HepG2 (cell line): ENCODE results near the gene TMEM107. TPM values are rescaled to one million over a fixed set of nuclear protein-coding genes. Genes with fewer than 3 reads are reported as not detected.

Experiments
- DBP ChIP-seq: sonication (generic); formaldehyde crosslinking; IDR thresholded peaks from 2 replicates; pipeline ENCODE4 v1.4.0; 2020; ENCODE audit warnings: missing genetic modification reagents; ENCODE audit errors: not compliant biosample characterization
- EEA1 ChIP-seq: sonication (generic); formaldehyde crosslinking; IDR thresholded peaks from 2 replicates; pipeline ENCODE4 v1.5.1; 2020; ENCODE audit warnings: mild to moderate bottlenecking, missing genetic modification reagents, borderline replicate concordance
- IRF2 ChIP-seq: IDR thresholded peaks from 2 replicates; pipeline ENCODE4 v1.6.1; 2018; ENCODE audit warnings: missing genetic modification reagents, missing compliant biosample characterization
- KLF6 ChIP-seq: IDR thresholded peaks from 2 replicates; pipeline ENCODE4 v1.8.0; 2016; ENCODE audit warnings: missing biosample characterization, missing genetic modification reagents
- U2AF1 ChIP-seq: fragments of 200-400 bp; formaldehyde crosslinking; optimal IDR thresholded peaks from 2 replicates; pipeline ENCODE3; 2017; ENCODE audit warnings: mild to moderate bottlenecking, low read depth, low read length
- ZNF318 ChIP-seq: sonication (generic); formaldehyde crosslinking; IDR thresholded peaks from 2 replicates; pipeline ENCODE4 v1.4.0; 2020; ENCODE audit warnings: mild to moderate bottlenecking, missing genetic modification reagents
- ZNF878 ChIP-seq: sonication (generic); formaldehyde crosslinking; IDR thresholded peaks from 2 replicates; pipeline ENCODE4 v1.8.1; 2023; ENCODE audit warnings: mild to moderate bottlenecking, missing genetic modification reagents, moderate library complexity
- polyA plus RNA-seq, 8 experiments: library from polyadenylated mRNA; depleted of rRNA in 3 of 8; stranded (reverse) in 7 of 8; unstranded in 1 of 8; fragments of >200 nt; fragmentation: Illumina TruSeq in 4 of 8; extraction: Trizol in 4 of 8; gene quantifications; 2 replicates each; pipeline versions ENCODE4 v1.2.1 to v1.2.3, GENCODE V29; 2011 to 2016; ENCODE audit warnings: low read depth in 4 of 8, missing spikeins in 1 of 8, mixed read lengths in 1 of 8; ENCODE audit not compliant: insufficient read depth in 1 of 8
- total RNA-seq, 5 experiments: library from RNA; depleted of rRNA; stranded (reverse); fragments of >200 nt; fragmentation: Illumina TruSeq; extraction: Trizol; gene quantifications; 2 replicates each; pipeline ENCODE4 v1.2.3, GENCODE V29; 2016; ENCODE audit warnings: low read depth in 1 of 5
- TF ChIP-seq, protein P1 (sequence below): IDR thresholded peaks from 2 replicates; pipeline ENCODE4 v1.6.1; 2016
- TF ChIP-seq, protein P2 (sequence below): sonication (generic); formaldehyde crosslinking; IDR thresholded peaks from 2 replicates; pipeline ENCODE4 v1.4.0; 2020; ENCODE audit warnings: missing genetic modification reagents, borderline replicate concordance
- TF ChIP-seq, protein P3 (sequence below): sonication (generic); formaldehyde crosslinking; conservative IDR thresholded peaks from 2 replicates; pipeline ENCODE4 v1.5.0; 2020; ENCODE audit warnings: missing genetic modification reagents

TMEM107 gene
- total and polyA plus RNA-seq, 2 of the 13 experiments (the other 11 are each of a cell fraction or from before 2014, with no cell fraction given) = 7.2 to 15.3 TPM

GRCh38 chr17:8210761-8211458 lies 34.7 kb upstream of the TMEM107 start (continued):
- TF ChIP-seq ZNF318 (CRISPR knock-in tag) (no peak), EEA1 (no peak), U2AF1 (no peak), DBP (CRISPR knock-in tag) (no peak), KLF6 (no peak), IRF2 (CRISPR knock-in tag) (0 out of 2 replicates have a peak, but pooled peaks have one; percentile 1), ZNF878 (CRISPR knock-in tag) (no peak)
- TF ChIP-seq, protein P1, sequence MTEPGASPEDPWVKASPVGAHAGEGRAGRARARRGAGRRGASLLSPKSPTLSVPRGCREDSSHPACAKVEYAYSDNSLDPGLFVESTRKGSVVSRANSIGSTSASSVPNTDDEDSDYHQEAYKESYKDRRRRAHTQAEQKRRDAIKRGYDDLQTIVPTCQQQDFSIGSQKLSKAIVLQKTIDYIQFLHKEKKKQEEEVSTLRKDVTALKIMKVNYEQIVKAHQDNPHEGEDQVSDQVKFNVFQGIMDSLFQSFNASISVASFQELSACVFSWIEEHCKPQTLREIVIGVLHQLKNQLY = no peak
- TF ChIP-seq, protein P2, sequence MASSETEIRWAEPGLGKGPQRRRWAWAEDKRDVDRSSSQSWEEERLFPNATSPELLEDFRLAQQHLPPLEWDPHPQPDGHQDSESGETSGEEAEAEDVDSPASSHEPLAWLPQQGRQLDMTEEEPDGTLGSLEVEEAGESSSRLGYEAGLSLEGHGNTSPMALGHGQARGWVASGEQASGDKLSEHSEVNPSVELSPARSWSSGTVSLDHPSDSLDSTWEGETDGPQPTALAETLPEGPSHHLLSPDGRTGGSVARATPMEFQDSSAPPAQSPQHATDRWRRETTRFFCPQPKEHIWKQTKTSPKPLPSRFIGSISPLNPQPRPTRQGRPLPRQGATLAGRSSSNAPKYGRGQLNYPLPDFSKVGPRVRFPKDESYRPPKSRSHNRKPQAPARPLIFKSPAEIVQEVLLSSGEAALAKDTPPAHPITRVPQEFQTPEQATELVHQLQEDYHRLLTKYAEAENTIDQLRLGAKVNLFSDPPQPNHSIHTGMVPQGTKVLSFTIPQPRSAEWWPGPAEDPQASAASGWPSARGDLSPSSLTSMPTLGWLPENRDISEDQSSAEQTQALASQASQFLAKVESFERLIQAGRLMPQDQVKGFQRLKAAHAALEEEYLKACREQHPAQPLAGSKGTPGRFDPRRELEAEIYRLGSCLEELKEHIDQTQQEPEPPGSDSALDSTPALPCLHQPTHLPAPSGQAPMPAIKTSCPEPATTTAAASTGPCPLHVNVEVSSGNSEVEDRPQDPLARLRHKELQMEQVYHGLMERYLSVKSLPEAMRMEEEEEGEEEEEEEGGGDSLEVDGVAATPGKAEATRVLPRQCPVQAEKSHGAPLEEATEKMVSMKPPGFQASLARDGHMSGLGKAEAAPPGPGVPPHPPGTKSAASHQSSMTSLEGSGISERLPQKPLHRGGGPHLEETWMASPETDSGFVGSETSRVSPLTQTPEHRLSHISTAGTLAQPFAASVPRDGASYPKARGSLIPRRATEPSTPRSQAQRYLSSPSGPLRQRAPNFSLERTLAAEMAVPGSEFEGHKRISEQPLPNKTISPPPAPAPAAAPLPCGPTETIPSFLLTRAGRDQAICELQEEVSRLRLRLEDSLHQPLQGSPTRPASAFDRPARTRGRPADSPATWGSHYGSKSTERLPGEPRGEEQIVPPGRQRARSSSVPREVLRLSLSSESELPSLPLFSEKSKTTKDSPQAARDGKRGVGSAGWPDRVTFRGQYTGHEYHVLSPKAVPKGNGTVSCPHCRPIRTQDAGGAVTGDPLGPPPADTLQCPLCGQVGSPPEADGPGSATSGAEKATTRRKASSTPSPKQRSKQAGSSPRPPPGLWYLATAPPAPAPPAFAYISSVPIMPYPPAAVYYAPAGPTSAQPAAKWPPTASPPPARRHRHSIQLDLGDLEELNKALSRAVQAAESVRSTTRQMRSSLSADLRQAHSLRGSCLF (CRISPR knock-in tag) = no peak
- TF ChIP-seq, protein P3, sequence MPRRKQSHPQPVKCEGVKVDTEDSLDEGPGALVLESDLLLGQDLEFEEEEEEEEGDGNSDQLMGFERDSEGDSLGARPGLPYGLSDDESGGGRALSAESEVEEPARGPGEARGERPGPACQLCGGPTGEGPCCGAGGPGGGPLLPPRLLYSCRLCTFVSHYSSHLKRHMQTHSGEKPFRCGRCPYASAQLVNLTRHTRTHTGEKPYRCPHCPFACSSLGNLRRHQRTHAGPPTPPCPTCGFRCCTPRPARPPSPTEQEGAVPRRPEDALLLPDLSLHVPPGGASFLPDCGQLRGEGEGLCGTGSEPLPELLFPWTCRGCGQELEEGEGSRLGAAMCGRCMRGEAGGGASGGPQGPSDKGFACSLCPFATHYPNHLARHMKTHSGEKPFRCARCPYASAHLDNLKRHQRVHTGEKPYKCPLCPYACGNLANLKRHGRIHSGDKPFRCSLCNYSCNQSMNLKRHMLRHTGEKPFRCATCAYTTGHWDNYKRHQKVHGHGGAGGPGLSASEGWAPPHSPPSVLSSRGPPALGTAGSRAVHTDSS = no peak
